ENCODE data around the gene CRADD. TPM values are rescaled to one million over a fixed set of nuclear protein-coding genes. Genes with fewer than 3 reads are reported as not detected.
"Not testable (repeated sequence)": the region's sequence is repeated elsewhere in the genome, so short reads cannot be mapped to it uniquely, and the experiment has no call there.

The CRADD gene
- total RNA-seq, 1 experiment from 2014 or later: 23.8 TPM

DNA sequence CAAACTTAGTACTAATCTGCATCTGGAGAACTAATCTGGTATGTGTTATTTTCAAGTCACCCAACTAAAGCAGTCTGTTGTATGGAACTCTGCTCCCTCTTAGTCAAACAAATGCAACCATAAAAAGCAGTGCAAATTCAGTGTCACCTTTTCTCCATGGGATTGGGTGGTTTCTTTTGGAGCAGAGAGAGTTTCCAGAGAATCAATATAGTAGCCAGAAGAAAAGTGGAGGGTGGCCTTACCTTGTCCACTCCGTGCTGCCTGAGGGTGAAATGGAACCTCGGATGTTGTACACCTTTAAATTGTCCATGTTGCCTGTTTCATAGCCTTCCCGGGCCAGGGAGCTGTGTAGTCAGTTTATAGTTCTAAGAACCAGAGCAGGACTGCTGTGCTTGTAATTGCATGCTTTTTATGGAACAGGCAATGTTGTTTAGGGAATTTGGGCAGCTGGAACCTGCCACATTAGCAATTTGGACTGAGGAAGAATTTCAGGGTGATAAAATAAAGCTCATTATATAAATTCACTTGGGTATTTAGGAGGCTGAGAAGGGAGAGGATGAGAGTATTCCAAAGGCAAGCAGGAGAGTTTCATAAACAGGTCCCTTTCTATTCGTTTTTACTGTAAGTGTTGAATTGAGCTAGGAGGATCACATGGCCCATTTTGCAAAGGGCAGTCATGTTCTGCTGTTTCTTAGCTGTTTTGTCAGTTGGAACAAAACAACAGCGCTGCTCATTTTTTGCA lies 60.5 kb downstream of the CRADD start:
- DNase-seq (ENCODE audit: low spot score): no peak

DNA sequence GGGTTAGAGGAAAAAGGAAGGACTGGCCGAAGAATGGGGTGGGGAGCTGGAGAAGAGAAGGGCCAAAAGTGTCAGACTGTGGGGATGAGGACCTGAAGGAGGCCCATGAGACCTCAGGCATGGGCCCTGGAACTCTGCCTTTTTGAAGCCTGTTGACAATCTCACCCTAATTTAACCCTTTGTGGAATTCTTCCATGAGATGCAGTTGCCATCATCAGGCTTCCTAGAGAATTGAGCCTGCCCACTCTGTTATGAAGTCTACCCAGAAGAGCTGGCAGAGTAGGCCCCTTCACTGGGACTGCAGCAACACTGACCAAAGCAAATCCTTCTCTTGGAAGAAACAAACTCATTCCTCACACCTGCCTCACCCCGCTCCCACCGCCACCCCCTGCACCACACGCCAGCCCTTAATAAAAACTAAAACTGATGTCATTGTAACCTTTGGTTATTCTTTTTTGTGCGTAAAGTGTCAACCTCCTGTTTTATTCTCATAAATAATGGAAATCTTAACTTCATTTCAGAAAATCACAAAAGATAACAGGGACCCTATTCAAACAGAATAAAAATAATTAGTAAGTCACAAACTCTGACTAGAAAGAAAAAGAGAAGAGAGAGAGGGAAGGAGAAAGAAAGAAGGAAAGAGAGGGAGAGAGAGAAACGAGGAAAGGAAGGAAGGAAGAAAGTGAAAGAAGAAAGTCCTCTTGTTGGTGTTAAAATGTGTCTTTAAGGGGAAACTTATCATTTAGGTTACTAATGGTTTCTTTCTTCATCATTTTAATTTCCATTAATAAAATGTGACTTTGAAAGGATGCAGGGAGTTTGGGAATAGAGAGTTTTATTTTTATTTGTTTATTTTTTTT lies 61.3 kb downstream of the CRADD start:
- no peak for DNase-seq (ENCODE audit: low spot score)

DNA sequence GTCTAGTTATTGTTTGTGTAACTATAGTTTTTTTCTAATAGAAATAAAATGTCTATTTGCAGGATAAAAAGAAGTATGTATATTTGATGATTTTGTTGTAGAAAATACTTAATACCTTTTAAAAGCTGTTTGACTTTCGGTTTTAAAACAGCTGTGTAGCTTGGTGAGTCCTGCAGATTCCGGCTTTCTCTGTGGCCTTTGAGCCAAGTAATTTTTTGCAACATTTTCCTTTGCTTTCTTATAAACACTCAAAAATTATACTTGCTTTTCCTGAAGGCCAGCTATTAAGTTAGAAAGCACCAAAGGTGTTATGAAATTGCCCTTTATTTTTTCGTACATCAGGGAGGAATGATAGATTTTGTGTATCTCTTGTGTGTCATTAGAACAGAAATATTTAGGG lies 63.6 kb downstream of the CRADD start:
- DNase-seq (ENCODE audit: low spot score): peak; percentile 25

DNA sequence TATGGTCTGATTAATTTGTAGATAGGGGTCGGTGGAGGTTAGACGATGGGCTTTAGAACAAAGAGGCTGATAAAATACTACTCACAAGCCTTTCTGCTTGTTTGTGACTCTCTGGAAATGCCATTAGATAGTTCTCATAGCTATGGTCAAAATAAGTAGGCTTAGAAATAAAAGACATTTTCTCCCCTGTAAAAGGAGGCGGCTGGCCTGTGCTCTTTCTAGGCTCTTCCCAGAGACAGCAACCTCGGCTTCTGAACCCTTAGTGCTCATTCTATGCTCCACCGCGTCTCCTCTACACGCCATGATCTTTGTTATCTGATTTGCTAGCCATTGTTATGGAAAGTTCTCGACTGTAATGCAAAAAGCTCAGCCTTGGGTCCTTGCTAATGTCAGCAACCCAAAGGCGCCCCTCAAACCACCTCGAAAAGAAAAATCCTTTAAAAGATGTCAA lies 64.5 kb downstream of the CRADD start:
- no peak for DNase-seq (ENCODE audit: low spot score)

DNA sequence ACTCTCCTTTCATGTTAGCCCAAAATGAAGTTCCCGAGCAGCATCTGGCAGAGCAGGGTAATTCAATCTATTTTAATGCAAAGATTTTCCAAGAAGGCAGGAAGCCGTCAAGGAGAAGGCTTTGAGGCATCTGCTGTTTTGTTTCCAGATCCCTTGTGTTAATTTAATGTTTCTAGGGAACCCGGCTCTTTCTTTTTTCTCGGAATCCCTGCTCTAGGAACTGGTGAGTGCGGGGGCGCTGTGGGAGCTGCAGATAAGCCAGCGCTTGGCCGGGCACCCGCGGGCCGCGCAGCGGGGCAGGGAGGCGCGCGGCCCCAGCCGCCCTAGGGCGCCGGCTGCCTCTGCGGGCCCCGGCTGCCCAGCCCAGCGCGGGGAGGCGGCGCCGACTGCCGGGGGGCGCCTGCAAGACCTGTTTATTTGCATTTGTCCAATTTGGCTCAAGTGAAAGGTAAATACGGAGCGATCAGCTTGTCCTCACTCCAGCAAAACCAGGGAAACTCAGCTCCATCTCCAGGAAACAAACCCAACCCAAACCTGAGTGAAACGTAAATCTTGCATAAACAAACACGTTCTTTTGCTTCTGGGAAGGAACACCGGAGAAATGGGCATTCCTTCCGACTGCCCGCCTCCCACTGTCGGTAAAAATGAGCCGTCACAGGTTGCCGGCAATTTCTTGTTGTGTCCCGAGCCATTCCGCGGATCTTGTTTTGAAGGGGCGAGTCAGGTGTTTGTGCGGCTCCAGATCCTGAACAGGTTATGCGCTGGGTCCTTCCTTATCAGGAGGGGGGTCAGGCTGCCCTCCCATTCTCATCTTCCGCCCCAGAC lies 65.1 kb downstream of the CRADD start:
- peak; percentile 69 for DNase-seq (ENCODE audit: low spot score)

DNA sequence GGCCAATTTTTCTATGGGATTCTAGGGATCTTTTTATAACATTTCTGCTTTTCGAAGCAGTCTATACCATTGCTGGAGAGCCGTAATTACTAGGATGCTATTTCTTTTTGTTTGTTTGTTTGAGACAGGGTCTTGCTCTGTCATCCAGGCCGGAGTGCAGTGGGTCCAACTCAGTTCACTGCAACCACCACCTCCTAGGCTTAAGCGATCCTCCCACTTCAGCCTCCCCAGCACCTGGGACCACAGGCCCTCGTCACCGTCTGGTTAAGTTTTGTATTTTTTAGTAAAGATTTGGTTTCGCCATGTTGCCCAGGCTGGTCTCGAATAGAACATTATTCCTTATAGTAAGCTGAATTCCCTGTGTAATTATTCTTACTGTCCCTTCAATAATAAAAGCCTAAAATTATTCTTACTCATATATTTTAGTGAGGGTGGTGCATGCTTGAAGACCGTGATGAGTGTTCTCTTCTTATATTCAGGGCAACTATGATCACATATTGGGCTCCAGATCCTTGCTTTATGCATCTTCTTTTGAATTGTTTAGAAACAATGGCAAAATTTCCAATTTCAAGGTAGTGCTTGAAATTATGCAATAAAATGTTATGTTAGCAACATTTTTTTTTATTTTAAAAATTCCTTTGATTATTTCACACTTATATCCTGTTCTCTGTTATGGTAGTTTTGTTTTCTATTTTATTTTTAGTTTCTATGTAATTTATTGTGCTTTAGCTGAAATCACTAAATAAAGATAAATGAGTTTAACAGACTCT lies 66.2 kb downstream of the CRADD start:
- DNase-seq (ENCODE audit: low spot score): no peak

DNA sequence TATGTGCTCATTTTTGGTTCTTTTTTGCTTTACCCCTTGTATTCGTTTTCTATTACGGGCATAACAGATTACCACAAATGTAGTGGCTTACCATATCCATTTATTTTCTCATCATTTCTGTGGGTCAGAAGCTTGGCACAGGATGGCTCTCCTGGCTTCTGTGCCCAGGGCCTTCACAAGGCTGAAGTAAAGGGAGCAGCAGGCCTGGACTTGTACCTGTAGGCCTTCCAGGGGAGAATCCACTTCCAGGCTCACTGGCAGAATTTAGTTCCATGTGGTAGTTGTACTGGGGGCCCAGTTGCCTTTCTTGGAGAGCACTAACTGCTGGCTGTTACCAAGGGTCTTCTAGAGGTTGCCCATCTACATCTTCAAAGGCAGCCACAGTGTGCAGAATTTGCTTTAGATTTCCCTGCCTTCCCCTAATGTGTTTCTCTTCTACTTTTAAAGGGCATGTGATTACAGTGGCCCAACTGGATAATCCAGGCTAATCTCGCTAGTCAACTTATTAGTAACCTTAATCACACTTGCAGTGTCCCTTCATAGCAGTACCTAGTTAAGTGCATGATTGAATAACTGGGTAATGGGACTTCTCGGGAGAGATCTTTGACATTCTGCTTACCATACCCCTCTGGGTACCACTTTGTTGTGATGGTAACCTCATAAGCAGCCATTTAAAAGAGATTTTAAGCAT lies 67.0 kb downstream of the CRADD start:
- DNase-seq (ENCODE audit: low spot score): no peak

DNA sequence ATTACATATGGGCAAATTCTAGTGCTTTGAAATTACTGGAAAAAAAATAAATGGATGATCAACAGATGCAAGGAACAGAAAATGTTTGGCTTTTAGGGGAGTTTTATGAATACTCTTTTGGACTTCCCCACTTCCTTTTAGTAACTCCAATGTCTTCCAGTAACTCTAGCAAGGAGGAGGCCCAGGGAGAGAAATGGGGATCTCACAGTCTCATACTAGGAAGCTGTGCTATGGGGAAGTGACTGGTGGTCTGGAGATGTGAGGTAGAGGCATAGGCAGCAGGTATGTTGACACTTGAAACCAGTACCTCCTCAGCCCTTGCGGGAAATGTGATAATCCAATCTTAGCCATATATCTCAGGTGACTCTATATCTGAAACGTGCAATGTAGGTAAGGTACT lies 68.1 kb downstream of the CRADD start:
- no peak for DNase-seq (ENCODE audit: low spot score)

DNA sequence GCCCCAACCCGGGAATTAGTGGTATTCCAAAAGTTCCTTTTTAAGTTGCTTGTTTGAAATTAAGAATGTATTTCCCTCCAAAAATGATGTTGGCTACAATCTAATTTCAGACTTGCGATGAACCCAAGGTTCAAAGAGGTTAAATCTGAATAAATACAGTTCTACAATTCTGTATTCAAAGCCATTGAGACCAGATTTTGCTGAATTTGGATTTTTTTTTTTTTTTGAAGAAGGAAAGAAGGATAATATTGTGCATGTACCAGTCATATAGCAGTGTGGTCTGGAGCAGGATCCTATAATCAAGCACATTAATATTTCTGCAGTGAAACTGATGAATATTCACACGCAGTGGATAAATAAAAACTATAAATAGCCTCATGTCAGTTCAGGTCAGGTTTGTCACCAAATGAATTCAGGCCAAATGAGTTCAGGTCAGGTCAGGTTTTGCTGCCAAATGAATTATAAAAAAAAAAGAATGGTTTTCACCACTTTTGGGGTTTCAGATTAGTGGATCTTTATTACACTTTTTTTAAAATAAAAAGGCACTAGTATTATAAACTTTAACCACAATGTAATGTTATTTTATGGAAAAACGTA lies 69.5 kb downstream of the CRADD start:
- DNase-seq (ENCODE audit: low spot score): no peak

DNA sequence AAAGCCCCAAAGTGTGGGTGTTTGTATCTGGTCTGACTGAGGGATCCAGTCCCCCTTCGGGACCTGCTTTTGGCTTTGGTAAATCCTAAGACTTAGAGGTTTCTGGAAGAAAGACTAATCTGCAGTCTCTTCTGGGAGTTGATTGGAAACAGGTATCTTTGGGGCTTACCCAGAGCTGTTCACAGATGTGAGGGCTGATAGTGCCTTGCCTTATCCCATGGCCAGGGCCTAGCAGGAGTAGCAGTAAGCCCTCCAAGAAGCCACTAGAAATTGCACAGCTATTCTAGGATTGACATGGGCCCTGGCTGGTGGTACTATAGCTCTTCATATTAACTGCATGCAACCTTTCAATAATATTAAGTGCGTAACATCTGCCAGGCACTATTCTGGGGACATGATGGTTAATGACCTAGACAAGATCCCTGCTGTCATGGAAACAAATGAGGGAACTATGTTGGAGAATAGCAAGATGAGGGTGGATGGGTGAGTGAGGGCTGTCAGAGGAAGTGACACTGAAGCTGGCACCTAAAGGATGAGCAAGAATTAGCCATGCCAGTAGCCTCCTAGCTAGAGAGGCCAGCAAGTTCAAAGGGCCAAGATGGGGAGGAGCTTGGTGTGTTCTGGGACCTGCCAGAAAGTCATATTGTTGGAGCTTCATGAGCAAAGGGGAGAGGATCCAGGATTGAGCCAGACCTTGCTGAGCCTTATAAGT lies 71.7 kb downstream of the CRADD start:
- DNase-seq (ENCODE audit: low spot score): no peak

DNA sequence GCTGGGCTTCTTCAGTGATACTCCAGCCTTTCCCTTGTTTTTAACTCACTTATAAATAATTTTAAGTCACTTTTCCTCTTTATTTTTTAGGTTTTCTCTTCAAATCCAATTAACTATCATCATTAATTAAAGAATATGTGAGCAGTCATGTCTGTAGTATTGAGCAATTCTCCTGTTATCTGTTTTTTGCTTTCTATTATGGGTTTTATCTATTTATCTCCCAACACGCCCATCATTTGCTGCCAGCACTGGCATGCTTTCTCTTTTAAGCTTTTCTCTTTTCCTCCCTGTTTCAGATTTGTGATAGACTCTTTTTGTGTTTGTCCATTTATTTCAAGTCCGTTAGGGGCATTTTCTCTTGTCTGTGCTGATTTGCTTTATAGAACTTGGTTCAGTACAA lies 72.3 kb downstream of the CRADD start:
- DNase-seq (ENCODE audit: low spot score): no peak

DNA sequence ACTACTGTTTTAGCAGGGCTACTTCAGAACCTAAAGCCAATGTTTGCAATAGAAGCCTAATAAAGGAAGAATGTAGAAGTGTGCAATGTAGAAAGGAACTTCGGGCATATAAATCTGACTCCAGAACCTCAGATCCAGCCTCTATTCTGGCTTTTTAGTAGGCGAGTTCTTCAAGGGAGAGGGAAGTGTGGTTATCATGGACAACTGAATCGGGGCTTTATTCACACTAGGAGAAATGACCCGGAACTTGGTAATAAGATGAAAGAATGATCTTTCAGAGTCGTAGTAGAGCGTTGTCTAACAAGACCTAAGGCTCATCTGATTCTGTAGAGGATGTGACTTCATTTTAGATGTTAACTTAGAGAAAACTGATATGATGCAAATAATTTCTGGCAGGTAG lies 72.9 kb downstream of the CRADD start:
- DNase-seq (ENCODE audit: low spot score): no peak

DNA sequence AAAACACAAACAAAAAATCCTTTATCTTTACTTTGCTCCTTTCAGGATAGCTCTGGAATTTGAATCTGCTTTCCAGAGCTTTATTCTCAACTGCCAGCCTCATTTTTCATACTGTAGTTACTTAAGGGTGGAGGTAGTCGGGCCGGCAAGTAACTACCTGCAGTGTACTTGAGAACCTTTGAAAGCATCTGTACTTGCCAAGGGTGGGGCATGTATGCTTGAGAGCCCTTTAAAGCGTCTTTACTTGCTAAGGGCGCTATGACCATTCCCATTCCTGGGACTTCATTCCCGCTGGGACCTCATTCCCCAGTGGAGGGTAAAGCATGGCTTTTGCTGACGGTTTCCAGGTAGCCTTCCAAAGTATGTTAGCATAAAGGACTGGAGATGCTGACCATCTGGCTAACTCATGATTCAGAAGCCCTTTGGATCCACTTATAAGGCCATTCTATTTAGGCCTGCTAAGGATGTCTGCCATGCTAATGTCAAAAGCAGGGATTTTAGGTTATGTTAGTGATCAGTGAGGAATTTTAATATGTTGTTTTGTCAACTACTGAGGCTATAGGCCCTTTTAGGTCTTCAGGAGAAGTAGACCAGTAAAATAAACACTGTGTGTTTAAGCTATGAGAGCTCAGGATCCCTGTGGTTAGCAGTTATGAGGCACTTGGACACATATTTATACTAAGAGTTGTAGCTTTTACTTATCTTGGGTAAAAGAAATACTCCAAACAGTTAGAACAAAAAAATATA lies 74.9 kb downstream of the CRADD start:
- DNase-seq (ENCODE audit: low spot score): peak; percentile 49

DNA sequence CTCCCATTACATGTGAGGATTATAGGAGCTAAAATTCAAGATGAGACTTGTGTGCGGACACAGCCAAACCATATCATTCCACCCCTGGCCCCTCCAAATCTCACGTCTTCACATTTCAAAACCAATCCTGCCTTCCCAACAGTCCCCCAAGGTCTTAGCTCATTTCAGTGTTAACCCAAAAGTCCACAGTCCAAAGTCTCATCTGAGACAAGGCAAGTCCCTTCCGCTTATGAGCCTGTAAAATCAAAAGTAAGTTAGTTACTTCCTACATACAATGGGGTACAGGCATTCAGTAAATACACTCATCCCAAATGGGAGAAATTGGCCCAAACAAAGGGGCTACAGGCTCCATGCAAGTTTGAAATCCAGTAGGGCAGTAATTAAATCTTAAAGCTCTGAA lies 76.1 kb downstream of the CRADD start:
- no peak for DNase-seq (ENCODE audit: low spot score)

DNA sequence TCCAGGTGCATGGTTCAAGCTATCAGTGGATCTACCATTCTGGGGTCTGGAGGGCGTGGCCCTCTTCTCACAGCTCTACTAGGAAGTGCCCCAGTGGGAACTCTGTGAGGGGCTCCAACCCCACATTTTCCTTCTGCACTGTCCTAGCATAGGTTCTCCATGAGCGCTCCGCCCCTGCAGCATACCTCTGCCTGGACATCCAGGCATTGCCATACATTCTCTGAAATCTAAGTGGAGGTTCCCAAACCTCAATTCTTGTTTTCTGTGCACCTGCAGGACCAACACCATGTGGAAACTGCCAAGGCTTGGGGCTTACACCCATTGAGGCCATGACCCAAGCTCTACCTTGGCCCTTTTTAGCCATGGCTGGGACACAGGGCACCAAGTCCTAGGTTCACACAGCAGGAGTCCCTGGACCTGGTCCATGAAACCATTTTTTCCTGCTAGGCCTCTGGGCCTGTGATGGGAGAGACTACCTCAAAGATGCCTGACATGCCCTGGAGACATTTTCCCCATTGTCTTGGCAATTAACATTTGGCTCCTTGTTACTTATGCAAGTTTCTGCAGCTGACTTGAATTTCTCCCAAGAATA lies 76.8 kb downstream of the CRADD start:
- DNase-seq (ENCODE audit: low spot score): no peak

DNA sequence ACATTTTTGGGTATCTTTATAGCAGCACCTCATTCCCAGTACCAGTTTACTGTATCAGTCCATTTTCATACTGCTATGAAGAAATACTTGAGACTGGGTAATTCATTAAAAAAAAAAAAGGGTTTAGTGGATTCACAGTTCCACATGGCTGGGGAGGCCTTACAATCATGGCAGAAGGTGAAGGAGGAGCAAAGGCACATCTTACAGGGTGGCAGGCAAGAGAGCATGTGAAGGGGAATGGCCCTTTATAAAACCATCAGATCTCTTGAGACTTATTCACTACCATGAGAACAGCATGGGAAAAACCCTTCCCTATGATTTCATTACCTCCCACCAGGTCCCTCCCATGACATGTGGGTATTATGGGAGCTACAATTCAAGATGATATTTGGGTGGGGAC lies 77.7 kb downstream of the CRADD start:
- not testable (repeated sequence) for DNase-seq (ENCODE audit: low spot score)

DNA sequence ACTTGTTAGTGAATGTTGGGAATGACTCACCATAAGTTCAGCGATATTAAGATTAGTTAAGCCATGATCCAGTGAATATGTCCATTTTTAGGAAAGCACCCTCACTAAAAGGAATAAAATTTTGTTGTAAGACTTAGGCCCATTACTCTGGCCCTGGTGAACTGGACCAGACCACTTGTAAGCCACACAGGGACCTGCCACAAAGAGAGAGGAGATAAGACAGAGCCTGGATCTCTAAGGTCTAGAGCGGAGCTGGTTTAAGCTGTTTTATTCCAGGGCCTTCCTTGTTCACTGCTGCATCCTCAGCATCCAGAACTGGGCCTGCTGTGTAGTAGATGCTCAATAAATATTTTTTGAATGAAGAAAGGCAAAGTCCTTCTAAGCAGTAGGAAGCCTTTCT lies 79.1 kb downstream of the CRADD start:
- DNase-seq (ENCODE audit: low spot score): no peak

DNA sequence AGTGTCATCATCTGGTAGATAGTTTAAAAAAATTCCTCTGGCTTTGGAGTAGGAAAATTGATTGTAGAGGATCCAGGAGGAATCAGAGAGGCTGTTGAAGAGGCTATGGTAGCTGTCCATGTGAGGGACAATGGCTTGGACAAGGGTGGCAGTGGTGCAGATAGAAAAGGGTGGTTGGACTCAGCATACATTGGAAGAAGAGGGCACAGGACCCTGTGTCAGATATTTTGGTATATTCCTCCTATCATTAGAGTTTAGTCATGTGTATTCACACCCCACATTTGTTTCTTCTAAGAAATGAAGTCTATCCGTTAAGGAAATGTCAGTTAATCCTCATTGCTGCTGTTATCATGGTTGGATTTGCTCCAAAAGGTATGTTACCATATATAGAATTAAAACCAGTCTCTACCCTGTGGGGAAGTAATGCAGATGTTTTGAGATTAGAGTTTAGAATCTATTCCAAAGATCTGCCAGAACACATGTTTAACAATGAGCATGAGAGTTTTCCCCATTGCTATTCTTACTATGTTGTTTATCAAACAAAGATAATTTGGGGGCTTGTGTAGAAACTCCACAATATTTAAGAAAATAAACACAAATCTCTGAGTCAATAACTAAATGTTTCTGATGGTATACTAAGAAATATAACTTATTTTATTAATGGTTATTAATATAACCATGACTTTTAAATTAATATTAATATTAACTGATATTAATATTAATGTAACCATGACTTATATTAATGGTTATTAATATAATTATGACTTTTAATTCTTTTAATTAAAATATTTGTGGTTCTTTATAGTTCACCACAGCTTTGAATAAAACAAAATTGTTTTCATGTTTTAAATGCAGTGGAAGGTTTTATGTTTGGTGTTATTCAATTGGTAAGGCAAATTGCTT lies 80.9 kb downstream of the CRADD start:
- DNase-seq (ENCODE audit: low spot score): no peak
